SK-N-SH (cell line): ENCODE data around the gene DLG3. TPM values are rescaled to one million over a fixed set of nuclear protein-coding genes. Genes with fewer than 3 reads are reported as not detected.

ENCODE experiments used
- CTCF ChIA-PET: fragments of 300-600, 350-600 bp; formaldehyde crosslinking; extraction: SDS; loops from one replicate; lab custom pipeline; 2021; lab: Yijun Ruan, JAX
- POLR2A ChIA-PET: fragments of 350-600 bp; sonication (Branson Sonifier 250); formaldehyde crosslinking; extraction: SDS; loops from one replicate; lab custom pipeline; 2020; ENCODE audit warnings: antibody characterized with exemption, inconsistent platforms; lab: Yijun Ruan, JAX
- DNase-seq: peaks from one replicate; pipeline ENCODE4 v3.0.0; 2012
- H2AFZ ChIP-seq: fragments of 200-600 bp; sonication (generic); 2 replicates; pipeline ENCODE4 v1.8.1; 2016; ENCODE audit warnings: antibody characterized with exemption, mild to moderate bottlenecking, low read depth
- H3F3A ChIP-seq: fragments of 200-600 bp; sonication (generic); replicated peaks from 2 replicates; pipeline ENCODE3; 2016; ENCODE audit warnings: antibody characterized with exemption, mild to moderate bottlenecking; ENCODE audit not compliant: insufficient read depth
- H3K27ac ChIP-seq, 2 experiments: fragments of 200-500 bp in 1 of 2; fragments of 200-600 bp in 1 of 2; sonication (Bioruptor generic) in 1 of 2; sonication (generic), shearing (Covaris generic) in 1 of 2; 2 replicates each; pipeline versions ENCODE4 v1.5.1 to v1.6.1; 2014 to 2016; ENCODE audit warnings: low read depth in 2 of 2, inconsistent platforms in 1 of 2, low read length in 1 of 2, mild to moderate bottlenecking in 1 of 2, mixed read lengths in 1 of 2
- H3K27me3 ChIP-seq: fragments of 200-600 bp; sonication (generic), shearing (Covaris generic); 2 replicates; pipeline ENCODE4 v1.6.1; 2016; ENCODE audit warnings: mixed run types; ENCODE audit not compliant: insufficient read depth
- H3K36me3 ChIP-seq, 2 experiments: fragments of 200-500 bp in 1 of 2; fragments of 200-600 bp in 1 of 2; sonication (Bioruptor generic) in 1 of 2; sonication (generic) in 1 of 2; replicated peaks in 1 of 2; 2 replicates each; pipeline versions ENCODE3 to v1.5.1; 2014 to 2016; ENCODE audit warnings: low read length in 1 of 2, mild to moderate bottlenecking in 1 of 2; ENCODE audit not compliant: insufficient read depth in 2 of 2, control insufficient read depth in 1 of 2
- H3K4me1 ChIP-seq, 2 experiments: fragments of 200-500 bp in 1 of 2; fragments of 200-600 bp in 1 of 2; sonication (Bioruptor generic) in 1 of 2; sonication (generic), shearing (Covaris generic) in 1 of 2; 2 replicates each; pipeline versions ENCODE4 v1.5.1 to v1.6.1; 2014 to 2016; ENCODE audit warnings: low read depth in 1 of 2, low read length in 1 of 2, mixed run types in 1 of 2; ENCODE audit not compliant: insufficient read depth in 2 of 2, control insufficient read depth in 1 of 2
- H3K4me2 ChIP-seq: fragments of 200-600 bp; sonication (generic), shearing (Covaris generic); 2 replicates; pipeline ENCODE4 v1.6.1; 2017; ENCODE audit warnings: mixed run types
- H3K4me3 ChIP-seq, 2 experiments: fragments of 200-500 bp in 1 of 2; fragments of 200-600 bp in 1 of 2; sonication (Bioruptor generic) in 1 of 2; sonication (generic), shearing (Covaris generic) in 1 of 2; 2 replicates each; pipeline versions ENCODE4 v1.5.1 to v1.8.1; 2014 to 2016; ENCODE audit warnings: low read depth in 2 of 2, inconsistent platforms in 1 of 2, low read length in 1 of 2, mild to moderate bottlenecking in 1 of 2, mixed read lengths in 1 of 2, moderate library complexity in 1 of 2
- H3K79me2 ChIP-seq: fragments of 200-600 bp; sonication (generic); 2 replicates; pipeline ENCODE4 v1.8.1; 2017; ENCODE audit warnings: mild to moderate bottlenecking; ENCODE audit not compliant: insufficient read depth
- H3K9ac ChIP-seq: fragments of 200-600 bp; sonication (generic); 2 replicates; pipeline ENCODE4 v1.6.1; 2017; ENCODE audit warnings: mixed run types
- H3K9me2 ChIP-seq: fragments of 200-600 bp; sonication (generic); 2 replicates; pipeline ENCODE4 v1.6.1; 2017; ENCODE audit warnings: mixed run types
- H3K9me3 ChIP-seq: fragments of 200-600 bp; sonication (generic); 2 replicates; pipeline ENCODE4 v1.6.1; 2017; ENCODE audit warnings: mixed run types, mild to moderate bottlenecking, moderate library complexity
- H4K20me1 ChIP-seq: fragments of 200-600 bp; sonication (generic); 2 replicates; pipeline ENCODE4 v1.6.1; 2017; ENCODE audit warnings: mild to moderate bottlenecking, mixed run types; ENCODE audit not compliant: insufficient read depth
- FOXJ3 ChIP-seq: sonication (generic); formaldehyde crosslinking; IDR thresholded peaks from 2 replicates; pipeline ENCODE4 v1.5.1; 2020; ENCODE audit warnings: mild to moderate bottlenecking, missing genetic modification reagents
- RCOR1 ChIP-seq: fragments of 150-350 bp; IDR thresholded peaks from 2 replicates; pipeline ENCODE4 v1.6.1; 2017; ENCODE audit warnings: antibody characterized with exemption, low read length
- WGBS: methylation state at CpG from one replicate; pipeline ENCODE4 v1.1.6; 2017; ENCODE audit warnings: low lambda C conversion rate; 5-methylcytosine and 5-hydroxymethylcytosine counted together
- polyA plus RNA-seq, 3 experiments: library from polyadenylated mRNA; depleted of rRNA; stranded (reverse); fragments of >200 nt; gene quantifications; 2 replicates each; pipeline ENCODE4 v1.2.3, GENCODE V29; 2012
- TF ChIP-seq, protein P1 (sequence below): IDR thresholded peaks from 2 replicates; pipeline ENCODE4; 2012
- TF ChIP-seq, protein P2 (sequence below): fragments of 200-600 bp; sonication (generic); IDR thresholded peaks from 2 replicates; pipeline ENCODE4 v1.6.1; 2017; ENCODE audit warnings: antibody characterized with exemption, mild to moderate bottlenecking, moderate library complexity
- TF ChIP-seq, protein P3 (sequence below): IDR thresholded peaks from 2 replicates; pipeline ENCODE4 v1.4.0; 2012; ENCODE audit warnings: low read depth

Gene DLG3
- polyA plus RNA-seq, 1 of the 3 experiments (the other 2 are of a cell fraction), result 11.7 TPM

DNA sequence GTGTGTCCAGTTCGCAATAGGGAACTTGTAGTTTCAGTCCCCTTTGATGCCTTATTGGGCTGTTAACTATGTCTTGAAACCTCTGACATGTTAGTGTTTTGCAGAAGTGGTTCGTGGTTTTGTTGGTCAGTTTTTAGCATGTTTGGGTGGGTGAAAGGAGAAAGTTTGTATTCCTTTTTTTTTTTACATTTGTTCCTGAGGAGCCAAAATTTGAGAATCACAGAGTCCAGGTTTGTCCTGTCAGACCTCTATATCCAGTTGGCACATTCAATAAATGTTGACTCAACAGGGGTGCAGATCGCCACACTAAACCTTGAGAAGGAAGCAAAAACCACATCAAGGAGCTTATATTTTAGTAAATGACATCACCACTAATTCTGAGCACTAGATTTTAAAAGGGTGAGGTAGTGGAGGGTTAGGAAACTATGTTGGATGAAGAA, 26.2 kb downstream of the DLG3 start:
- Histone ChIP-seq H3K79me2 (peaks cover 3% of the 10 kb centered on the region; the same call in 1 of the 2 replicates), H3F3A (no peaks in the 10 kb centered on the region), H4K20me1 (no peaks in the 10 kb centered on the region), H2AFZ (no peak overlapping the region), H3K9me2 (no peaks in the 10 kb centered on the region), H3K27ac (no peak overlapping the region), H3K27me3 (no peaks in the 10 kb centered on the region), H3K9ac (no peak overlapping the region), H3K4me1 (no peaks in the 10 kb centered on the region), H3K4me2 (no peak overlapping the region), H3K4me3 (no peak overlapping the region), H3K36me3 (no peaks in the 10 kb centered on the region), H3K9me3 (no peaks in the 10 kb centered on the region)
- TF ChIP-seq, protein P1, sequence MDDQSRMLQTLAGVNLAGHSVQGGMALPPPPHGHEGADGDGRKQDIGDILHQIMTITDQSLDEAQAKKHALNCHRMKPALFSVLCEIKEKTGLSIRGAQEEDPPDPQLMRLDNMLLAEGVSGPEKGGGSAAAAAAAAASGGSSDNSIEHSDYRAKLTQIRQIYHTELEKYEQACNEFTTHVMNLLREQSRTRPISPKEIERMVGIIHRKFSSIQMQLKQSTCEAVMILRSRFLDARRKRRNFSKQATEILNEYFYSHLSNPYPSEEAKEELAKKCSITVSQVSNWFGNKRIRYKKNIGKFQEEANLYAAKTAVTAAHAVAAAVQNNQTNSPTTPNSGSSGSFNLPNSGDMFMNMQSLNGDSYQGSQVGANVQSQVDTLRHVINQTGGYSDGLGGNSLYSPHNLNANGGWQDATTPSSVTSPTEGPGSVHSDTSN, result no peak
- DNase-seq, result no peak
- ChIA-PET POLR2A (no interaction called here), CTCF (no interaction called here)
- 54% methylated on average over 3 of the region's 3 CpGs for WGBS

DNA sequence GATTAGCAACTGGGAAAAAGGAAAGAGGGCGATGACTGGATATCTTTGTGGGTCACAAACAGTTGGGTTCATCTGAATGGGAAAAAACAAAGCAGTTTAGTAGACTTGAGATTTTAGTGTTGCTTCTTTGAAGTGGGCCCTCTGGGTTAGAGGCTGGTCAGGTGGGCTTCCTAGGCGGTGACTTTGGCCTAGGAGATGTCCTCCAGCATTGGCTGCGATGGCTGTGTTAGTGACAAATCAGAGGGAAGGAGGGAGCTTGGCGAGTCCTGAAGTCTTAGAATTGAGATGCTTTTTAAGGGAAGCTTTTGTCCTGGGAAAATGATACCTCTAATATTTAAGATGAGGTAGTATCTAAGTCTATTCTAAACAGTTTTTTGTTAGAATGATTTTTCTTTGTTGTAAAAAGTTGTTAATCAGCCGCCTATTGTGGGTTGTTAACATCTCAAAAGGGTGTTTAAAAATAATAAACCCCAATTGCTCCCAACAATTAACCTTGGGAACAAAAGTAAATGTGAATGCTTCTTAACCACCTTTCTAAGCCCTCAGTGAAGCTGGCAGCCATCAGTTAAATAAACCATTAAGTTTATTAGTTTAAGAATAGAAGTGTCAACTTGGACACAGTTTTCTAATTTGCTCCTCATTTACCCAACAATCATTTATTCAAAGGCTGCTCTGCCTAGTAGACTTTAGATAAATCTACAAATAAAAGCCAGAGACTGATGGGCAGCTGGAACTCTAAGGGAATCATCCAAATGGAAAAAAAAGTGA, 31.7 kb downstream of the DLG3 start:
- H3K9me3 ChIP-seq, result no peaks in the 10 kb centered on the region
- ChIA-PET POLR2A (no interaction called here), CTCF (no interaction called here)
- TF ChIP-seq RCOR1 (no peak), FOXJ3 (CRISPR knock-in tag) (no peak)
- TF ChIP-seq, protein P2, sequence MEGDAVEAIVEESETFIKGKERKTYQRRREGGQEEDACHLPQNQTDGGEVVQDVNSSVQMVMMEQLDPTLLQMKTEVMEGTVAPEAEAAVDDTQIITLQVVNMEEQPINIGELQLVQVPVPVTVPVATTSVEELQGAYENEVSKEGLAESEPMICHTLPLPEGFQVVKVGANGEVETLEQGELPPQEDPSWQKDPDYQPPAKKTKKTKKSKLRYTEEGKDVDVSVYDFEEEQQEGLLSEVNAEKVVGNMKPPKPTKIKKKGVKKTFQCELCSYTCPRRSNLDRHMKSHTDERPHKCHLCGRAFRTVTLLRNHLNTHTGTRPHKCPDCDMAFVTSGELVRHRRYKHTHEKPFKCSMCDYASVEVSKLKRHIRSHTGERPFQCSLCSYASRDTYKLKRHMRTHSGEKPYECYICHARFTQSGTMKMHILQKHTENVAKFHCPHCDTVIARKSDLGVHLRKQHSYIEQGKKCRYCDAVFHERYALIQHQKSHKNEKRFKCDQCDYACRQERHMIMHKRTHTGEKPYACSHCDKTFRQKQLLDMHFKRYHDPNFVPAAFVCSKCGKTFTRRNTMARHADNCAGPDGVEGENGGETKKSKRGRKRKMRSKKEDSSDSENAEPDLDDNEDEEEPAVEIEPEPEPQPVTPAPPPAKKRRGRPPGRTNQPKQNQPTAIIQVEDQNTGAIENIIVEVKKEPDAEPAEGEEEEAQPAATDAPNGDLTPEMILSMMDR, result no peak
- TF ChIP-seq, protein P3, sequence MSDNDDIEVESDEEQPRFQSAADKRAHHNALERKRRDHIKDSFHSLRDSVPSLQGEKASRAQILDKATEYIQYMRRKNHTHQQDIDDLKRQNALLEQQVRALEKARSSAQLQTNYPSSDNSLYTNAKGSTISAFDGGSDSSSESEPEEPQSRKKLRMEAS, result no peak
- no peaks in the 10 kb centered on the region for H3K36me3 ChIP-seq
- DNase-seq, result no peak
- no peak overlapping the region for H2AFZ ChIP-seq
- peak overlapping the region in 1 of 2 experiments; percentile 90; a peak in 2 of 4 replicates for H3K27ac ChIP-seq
- no peak overlapping the region for H3K4me3 ChIP-seq
- 64% methylated on average over 5 of the region's 5 CpGs for WGBS
- no peaks in the 10 kb centered on the region for H3K9me2 ChIP-seq
- peaks cover 10% of the 10 kb centered on the region for H3F3A ChIP-seq
- H3K4me2 ChIP-seq, result no peak overlapping the region
- H4K20me1 ChIP-seq, result no peaks in the 10 kb centered on the region
- no peak overlapping the region for H3K9ac ChIP-seq
- peaks cover 0 to 20% of the 10 kb centered on the region in 2 experiments; a peak in 3 of 4 replicates for H3K4me1 ChIP-seq
- no peaks in the 10 kb centered on the region for H3K79me2 ChIP-seq
- H3K27me3 ChIP-seq, result no peaks in the 10 kb centered on the region
